ENCODE measurements around the gene IL17RE.
"Not testable (repeated sequence)": the region's sequence is repeated elsewhere in the genome, so short reads cannot be mapped to it uniquely, and the experiment has no call there.

The IL17RE gene

GRCh38 chr3:9902372-9903237 lies at the start of gene IL17RE:
TSS of gene IL17RE (plus strand) at chr3:9902848. CDS start at chr3:9902933, 85 bp downstream.
- DNase-seq (ENCODE audit: low read depth), result no peak
- H3K4me3 ChIP-seq (replicated peaks; ENCODE audit: low read depth, low read length), result no peak within 1 kb of the TSS
- no peak for TF ChIP-seq CTCF (IDR thresholded peaks at IDR 0.05; ENCODE audit: low read length, missing control alignments)

- DNase-seq (ENCODE audit: low read depth); H3K4me3 ChIP-seq (replicated peaks; ENCODE audit: low read depth, low read length): not testable (repeated sequence)
These were observed 48.2 kb upstream of the IL17RE start for GRCh38 chr3:9854291-9854940.

- no peak overlapping the region for H3K4me3 ChIP-seq (replicated peaks; ENCODE audit: low read depth, low read length)
- TF ChIP-seq CTCF (IDR thresholded peaks at IDR 0.05; ENCODE audit: low read length, missing control alignments), result no peak
- no peak for DNase-seq (ENCODE audit: low read depth)
These were observed 47.1 kb upstream of the IL17RE start for GRCh38 chr3:9855594-9855993.

- TF ChIP-seq CTCF (IDR thresholded peaks at IDR 0.05; ENCODE audit: low read length, missing control alignments), result no peak
- no peak for DNase-seq (ENCODE audit: low read depth)
- no peak overlapping the region for H3K4me3 ChIP-seq (replicated peaks; ENCODE audit: low read depth, low read length)
These were observed 43.1 kb upstream of the IL17RE start for GRCh38 chr3:9859530-9860025.

- DNase-seq (ENCODE audit: low read depth), result no peak
- H3K4me3 ChIP-seq (replicated peaks; ENCODE audit: low read depth, low read length), result no peak overlapping the region
- no peak for TF ChIP-seq CTCF (IDR thresholded peaks at IDR 0.05; ENCODE audit: low read length, missing control alignments)
These were observed 41.4 kb upstream of the IL17RE start for GRCh38 chr3:9861201-9861600.

- H3K4me3 ChIP-seq (replicated peaks; ENCODE audit: low read depth, low read length), result no peak overlapping the region
- TF ChIP-seq CTCF (IDR thresholded peaks at IDR 0.05; ENCODE audit: low read length, missing control alignments), result no peak
- DNase-seq (ENCODE audit: low read depth), result no peak
These were observed 41.0 kb upstream of the IL17RE start for GRCh38 chr3:9861626-9862130.

- peak; percentile 36 for DNase-seq (ENCODE audit: low read depth)
- H3K4me3 ChIP-seq (replicated peaks; ENCODE audit: low read depth, low read length), result no peak overlapping the region
- TF ChIP-seq CTCF (IDR thresholded peaks at IDR 0.05; ENCODE audit: low read length, missing control alignments), result peak; percentile 3
These were observed 40.1 kb upstream of the IL17RE start for GRCh38 chr3:9862391-9863057.

Data from fibroblast of pulmonary artery (primary cell).